ENCODE data around the gene OR7G3. TPM values are rescaled to one million over a fixed set of nuclear protein-coding genes. Genes with fewer than 3 reads are reported as not detected.

OR7G3 gene
- total and polyA plus RNA-seq, 2 donors (not counting 1 experiment from before 2014, with no cell fraction given): not detected

DNA sequence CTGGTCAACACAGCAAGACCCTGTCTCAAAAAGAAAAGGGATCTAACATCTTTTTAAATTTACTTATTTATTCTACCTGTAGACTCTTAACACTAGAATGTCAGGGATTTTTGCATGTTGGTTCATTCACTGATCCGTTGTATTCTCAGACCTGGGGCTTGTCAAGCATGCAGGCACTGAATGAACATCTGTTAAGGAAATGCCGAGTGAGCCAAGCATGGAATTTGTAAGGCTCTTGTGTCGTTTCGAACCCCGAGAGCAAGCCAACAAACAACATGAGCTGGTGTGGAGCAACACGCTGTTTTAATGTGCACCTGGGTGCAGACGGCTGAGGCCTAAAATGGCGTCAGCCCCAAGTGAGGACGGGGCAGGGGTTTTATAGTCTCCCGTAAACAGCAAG lies 49.8 kb downstream of the OR7G3 start:
- Histone ChIP-seq H2AFZ (ENCODE audit: insufficient read depth, low read depth, low read length, poor library complexity, severe bottlenecking) (no peak overlapping the region), H3K9me3 (ENCODE audit: control extremely low read depth in 1 of 3, control insufficient read depth in 2 of 3, insufficient read depth in 1 of 3, low read length in 2 of 3) (no peaks in the 10 kb centered on the region), H3K4me3 (ENCODE audit: control extremely low read depth in 1 of 5, extremely low read depth in 1 of 5, insufficient read depth in 1 of 5, low read depth in 2 of 5, low read length in 4 of 5) (no peak overlapping the region), H3K27me3 (replicated peaks in 1 of 4; ENCODE audit: control extremely low read depth in 1 of 4, control insufficient read depth in 3 of 4, insufficient read depth in 4 of 4, low read length in 3 of 4) (no peaks in the 10 kb centered on the region), H3K4me1 (ENCODE audit: control insufficient read depth in 2 of 2, insufficient read depth in 2 of 2, low read length in 2 of 2) (peaks cover 0 to 2% of the 10 kb centered on the region in 2 donors), H3K9ac (ENCODE audit: low read length) (no peak overlapping the region), H3K4me2 (replicated peaks; ENCODE audit: low read depth, low read length, poor library complexity, severe bottlenecking) (no peak overlapping the region), H3K36me3 (replicated peaks in 1 of 2; ENCODE audit: control extremely low read depth in 1 of 2, control insufficient read depth in 1 of 2, extremely low read depth in 1 of 2, insufficient read depth in 2 of 2, low read length in 1 of 2) (no peaks in the 10 kb centered on the region), H4K20me1 (ENCODE audit: control insufficient read depth, insufficient read depth, low read length, poor library complexity, severe bottlenecking) (no peaks in the 10 kb centered on the region), H3K79me2 (ENCODE audit: control insufficient read depth, insufficient read depth, low read length) (no peaks in the 10 kb centered on the region), H3K27ac (ENCODE audit: low read length in 2 of 2) (no peak overlapping the region)
- H3K4me3 Mint-ChIP-seq: no peak overlapping the region
- no peaks in the 10 kb centered on the region for H3K4me1 Mint-ChIP-seq
- DNase-seq (no peak), ATAC-seq (ENCODE audit: low read depth) (no peak)
- POLR2A ChIA-PET: no interaction called here
- intact Hi-C loops (cut with micrococcal nuclease): no loop called here
- no peak for TF ChIP-seq EZH2 (IDR thresholded peaks at IDR 0.05; ENCODE audit: borderline replicate concordance, insufficient read depth, low read depth, low read length, poor library complexity, severe bottlenecking)
- TF ChIP-seq, protein P1, sequence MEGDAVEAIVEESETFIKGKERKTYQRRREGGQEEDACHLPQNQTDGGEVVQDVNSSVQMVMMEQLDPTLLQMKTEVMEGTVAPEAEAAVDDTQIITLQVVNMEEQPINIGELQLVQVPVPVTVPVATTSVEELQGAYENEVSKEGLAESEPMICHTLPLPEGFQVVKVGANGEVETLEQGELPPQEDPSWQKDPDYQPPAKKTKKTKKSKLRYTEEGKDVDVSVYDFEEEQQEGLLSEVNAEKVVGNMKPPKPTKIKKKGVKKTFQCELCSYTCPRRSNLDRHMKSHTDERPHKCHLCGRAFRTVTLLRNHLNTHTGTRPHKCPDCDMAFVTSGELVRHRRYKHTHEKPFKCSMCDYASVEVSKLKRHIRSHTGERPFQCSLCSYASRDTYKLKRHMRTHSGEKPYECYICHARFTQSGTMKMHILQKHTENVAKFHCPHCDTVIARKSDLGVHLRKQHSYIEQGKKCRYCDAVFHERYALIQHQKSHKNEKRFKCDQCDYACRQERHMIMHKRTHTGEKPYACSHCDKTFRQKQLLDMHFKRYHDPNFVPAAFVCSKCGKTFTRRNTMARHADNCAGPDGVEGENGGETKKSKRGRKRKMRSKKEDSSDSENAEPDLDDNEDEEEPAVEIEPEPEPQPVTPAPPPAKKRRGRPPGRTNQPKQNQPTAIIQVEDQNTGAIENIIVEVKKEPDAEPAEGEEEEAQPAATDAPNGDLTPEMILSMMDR (IDR thresholded peaks at IDR 0.05): no peak
- CTCF ChIA-PET: no interaction called here
- 94% methylated on average over 10 of the region's 10 CpGs for WGBS (ENCODE audit: insufficient coverage)
- no peak overlapping the region for H3K27ac Mint-ChIP-seq
- H3K27me3 Mint-ChIP-seq: no peaks in the 10 kb centered on the region
- H3K9me3 Mint-ChIP-seq (ENCODE audit: insufficient read depth): no peaks in the 10 kb centered on the region

Small RNA genes lying within 50 kb of the gene (small RNA-seq; reads per million reads assigned to genes)
- gene OR1M4P (ENCODE audit: insufficient read length, low read depth, low replicate concordance): not detected

Other genes starting within 250 kb of the OR7G3 start
- gene MUC16, start 116.5 kb downstream of the OR7G3 start, total RNA-seq: 1.0 and 1.1 TPM in 2 replicates
- 0.14 and 0.91 TPM in 2 replicates for gene MUC16, start 116.5 kb downstream of the OR7G3 start, polyA plus RNA-seq
- gene OR1M1, start 39.9 kb downstream of the OR7G3 start, total RNA-seq: not detected in 2 replicates
- not detected in 2 replicates for gene OR1M1, start 39.9 kb downstream of the OR7G3 start, polyA plus RNA-seq
- not detected in 2 replicates for gene OR7G2, start 19.5 kb downstream of the OR7G3 start, total RNA-seq
- not detected in 2 replicates for gene OR7G2, start 19.5 kb downstream of the OR7G3 start, polyA plus RNA-seq
- gene OR7G1, start 11.2 kb downstream of the OR7G3 start, total RNA-seq: not detected in 2 replicates
- gene OR7G1, start 11.2 kb downstream of the OR7G3 start, polyA plus RNA-seq: not detected in 2 replicates
- gene ZNF317, start 13.4 kb upstream of the OR7G3 start, total RNA-seq: 60.6 and 65.2 TPM in 2 replicates
- 31.6 and 43.3 TPM in 2 replicates for gene ZNF317, start 13.4 kb upstream of the OR7G3 start, polyA plus RNA-seq
- gene OR7D2, start 52.0 kb upstream of the OR7G3 start, total RNA-seq: 0.07 TPM in 1 of 2 replicates, not detected in the other
- 0.06 TPM in 1 of 2 replicates, not detected in the other for gene OR7D2, start 52.0 kb upstream of the OR7G3 start, polyA plus RNA-seq
- not detected in 2 replicates for gene OR7D4, start 92.6 kb upstream of the OR7G3 start, total RNA-seq
- not detected in 2 replicates for gene OR7D4, start 92.6 kb upstream of the OR7G3 start, polyA plus RNA-seq
- gene OR7E24, start 124.0 kb upstream of the OR7G3 start, total RNA-seq: not detected in 2 replicates
- not detected in 2 replicates for gene OR7E24, start 124.0 kb upstream of the OR7G3 start, polyA plus RNA-seq
- gene ZNF699, start 182.9 kb upstream of the OR7G3 start, total RNA-seq: 17.3 and 22.0 TPM in 2 replicates
- 5.2 and 11.1 TPM in 2 replicates for gene ZNF699, start 182.9 kb upstream of the OR7G3 start, polyA plus RNA-seq
- gene ZNF559, start 197.2 kb upstream of the OR7G3 start, total RNA-seq: 49.3 and 60.9 TPM in 2 replicates
- 19.9 and 23.9 TPM in 2 replicates for gene ZNF559, start 197.2 kb upstream of the OR7G3 start, polyA plus RNA-seq
- 1.1 and 2.8 TPM in 2 replicates for gene ZNF177, start 236.1 kb upstream of the OR7G3 start, total RNA-seq
- 2.1 and 2.5 TPM in 2 replicates for gene ZNF177, start 236.1 kb upstream of the OR7G3 start, polyA plus RNA-seq

Data from B cell (primary cell).